Stimulated activated naive B cell treated with anti-CD40 and anti-IgM and Interleukin-4, amounts not matched to agents 10 μg/mL and 1 μg/mL and 100 μg/mL, for 72 hours (primary cell): ENCODE data around the gene GPR132.

ENCODE experiments used
- ATAC-seq, 2 donors: fragments of 150-1000 bp; cut with Tn5 transposase; replicated peaks; 2 replicates each; pipeline ENCODE4 v1.10.0; 2021; ENCODE audit warnings: moderate library complexity in 1 of 2
- DNase-seq: peaks from one replicate; pipeline ENCODE4 v3.0.0; 2021
- H3K27ac Mint-ChIP-seq: one replicate; pipeline ENCODE4 v1.8.0; 2022; ENCODE audit warnings: mild to moderate bottlenecking, mixed read lengths
- H3K27me3 Mint-ChIP-seq, 2 donors: one replicate each; pipeline ENCODE4 v1.8.0; 2022; ENCODE audit warnings: mixed read lengths in 2 of 2
- H3K36me3 Mint-ChIP-seq, 2 donors: one replicate each; pipeline ENCODE4 v1.8.0; 2022; ENCODE audit warnings: mixed read lengths in 2 of 2, mild to moderate bottlenecking in 1 of 2
- H3K4me1 Mint-ChIP-seq, 2 donors: one replicate each; pipeline ENCODE4 v1.8.0; 2022; ENCODE audit warnings: mixed read lengths in 2 of 2, mild to moderate bottlenecking in 1 of 2
- H3K4me3 Mint-ChIP-seq, 2 donors: one replicate each; pipeline ENCODE4 v1.8.0; 2022; ENCODE audit warnings: mild to moderate bottlenecking in 2 of 2, mixed read lengths in 2 of 2, moderate library complexity in 1 of 2
- H3K9me3 Mint-ChIP-seq, 2 donors: one replicate each; pipeline ENCODE4 v1.8.0; 2022; ENCODE audit warnings: mixed read lengths in 2 of 2, mild to moderate bottlenecking in 1 of 2

The GPR132 gene

DNA sequence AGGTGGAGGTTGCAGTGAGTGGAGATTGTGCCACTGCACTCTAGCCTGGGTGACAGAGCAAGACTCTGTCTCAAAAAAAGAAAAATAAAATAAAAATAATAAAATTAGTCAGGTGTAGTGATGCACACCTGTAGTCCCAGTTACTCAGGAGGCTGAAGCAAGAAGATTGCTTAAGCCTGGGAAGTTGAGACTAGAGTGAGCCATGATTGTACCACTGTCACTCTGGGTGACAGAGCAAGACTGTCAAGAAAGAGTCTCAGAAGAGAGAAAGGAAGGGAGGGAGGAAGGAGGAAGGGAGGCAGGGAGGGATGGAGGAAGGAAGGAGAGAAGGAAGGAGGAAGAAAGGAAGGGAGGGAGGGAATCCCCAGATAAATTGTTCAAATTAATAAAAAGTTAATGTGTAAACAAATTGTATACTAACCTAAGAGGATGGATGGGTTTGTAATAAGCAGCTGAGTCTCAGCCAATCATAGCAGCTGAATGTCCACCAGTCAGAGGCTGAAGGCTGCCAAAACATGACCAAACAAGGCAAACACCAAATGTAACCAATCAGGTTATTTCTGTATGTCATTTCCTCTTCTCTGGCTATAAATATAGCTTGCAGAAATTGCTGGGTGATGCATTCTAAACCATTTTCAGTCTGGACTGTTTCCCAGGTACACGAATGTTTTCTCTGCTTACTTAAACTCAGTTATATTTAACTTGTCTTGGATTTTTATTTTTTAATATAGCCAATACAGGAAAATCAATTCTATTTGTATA, 38.2 kb downstream of the GPR132 start:
- no peak overlapping the region for H3K4me3 Mint-ChIP-seq
- peak in 1 of 2 donors; percentile 27 for ATAC-seq
- H3K27ac Mint-ChIP-seq: no peak overlapping the region

DNA sequence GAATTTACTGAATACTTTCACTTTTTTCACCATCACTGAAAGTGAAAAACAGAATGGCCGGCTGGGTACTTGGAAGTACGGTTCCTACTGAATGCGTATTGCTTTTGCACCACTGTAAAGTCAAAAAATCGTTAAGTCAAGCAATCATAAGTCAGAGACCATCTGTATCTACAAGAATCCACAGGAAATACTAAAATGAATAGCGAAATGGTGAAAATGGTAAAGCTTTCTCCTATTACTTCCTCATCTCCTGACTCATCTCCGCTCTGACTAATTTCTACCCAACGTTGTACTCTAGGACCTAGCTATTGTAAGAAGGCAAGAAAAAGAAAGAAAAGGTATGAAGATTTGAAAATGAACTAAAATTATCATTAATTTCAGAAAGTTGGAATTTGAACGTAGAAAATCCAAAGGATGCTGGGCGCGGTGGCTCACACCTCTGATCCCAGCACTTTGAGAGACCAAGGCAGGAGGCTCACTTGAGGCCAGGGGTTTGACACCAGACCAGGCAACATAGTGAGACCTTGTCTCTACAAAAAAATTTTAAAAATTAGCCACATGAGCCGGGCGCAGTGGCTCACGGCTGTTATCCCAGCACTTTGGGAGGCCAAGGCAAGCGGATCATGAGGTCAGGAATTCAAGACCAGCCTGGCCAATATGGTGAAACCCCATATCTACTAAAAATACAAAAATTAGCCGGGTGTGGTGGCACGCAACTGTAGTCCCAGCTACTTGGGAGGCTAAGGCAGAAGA, 39.0 kb downstream of the GPR132 start:
- Mint-ChIP-seq H3K36me3 (peaks cover 6 to 25% of the 10 kb centered on the region in 2 donors), H3K4me3 (no peak overlapping the region), H3K27ac (peak overlapping the region; percentile 56), H3K4me1 (peaks cover 18 to 41% of the 10 kb centered on the region in 2 donors), H3K27me3 (no peaks in the 10 kb centered on the region), H3K9me3 (peaks cover 0 to 2% of the 10 kb centered on the region in 2 donors)
- ATAC-seq (peak; percentile 13 to 41), DNase-seq (no peak)

More for the DNA sequence above, 38.2 kb downstream of the GPR132 start:
- peaks cover 13 to 35% of the 10 kb centered on the region in 2 donors for H3K4me1 Mint-ChIP-seq
- no peak for DNase-seq
- no peaks in the 10 kb centered on the region for H3K27me3 Mint-ChIP-seq
- peaks cover 0 to 2% of the 10 kb centered on the region in 2 donors for H3K9me3 Mint-ChIP-seq
- peaks cover 2 to 19% of the 10 kb centered on the region in 2 donors for H3K36me3 Mint-ChIP-seq

DNA sequence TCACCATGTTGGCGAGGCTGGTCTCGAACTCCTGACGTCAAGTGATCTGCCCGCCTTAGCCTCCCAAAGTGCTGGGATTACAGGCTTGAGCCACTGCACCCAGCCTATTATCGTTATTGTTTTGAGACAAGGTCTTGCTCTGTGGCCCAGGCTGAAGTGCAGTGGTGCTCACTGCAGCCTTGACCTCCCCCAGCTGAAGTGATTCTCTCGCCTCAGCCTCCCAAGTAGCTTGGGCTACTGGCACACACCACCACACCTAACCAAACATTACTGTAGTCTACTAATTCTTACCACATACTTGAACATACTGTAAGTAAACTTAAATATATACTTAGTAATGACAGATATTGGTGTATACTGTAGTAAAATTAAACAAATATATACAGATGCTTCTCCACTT, 39.8 kb downstream of the GPR132 start:
- Mint-ChIP-seq H3K27ac (peak overlapping the region; percentile 69), H3K4me3 (no peak overlapping the region), H3K4me1 (peaks cover 18 to 36% of the 10 kb centered on the region in 2 donors), H3K36me3 (peaks cover 6 to 25% of the 10 kb centered on the region in 2 donors), H3K27me3 (no peaks in the 10 kb centered on the region), H3K9me3 (peaks cover 0 to 2% of the 10 kb centered on the region in 2 donors)
- DNase-seq (no peak), ATAC-seq (no peak)

DNA sequence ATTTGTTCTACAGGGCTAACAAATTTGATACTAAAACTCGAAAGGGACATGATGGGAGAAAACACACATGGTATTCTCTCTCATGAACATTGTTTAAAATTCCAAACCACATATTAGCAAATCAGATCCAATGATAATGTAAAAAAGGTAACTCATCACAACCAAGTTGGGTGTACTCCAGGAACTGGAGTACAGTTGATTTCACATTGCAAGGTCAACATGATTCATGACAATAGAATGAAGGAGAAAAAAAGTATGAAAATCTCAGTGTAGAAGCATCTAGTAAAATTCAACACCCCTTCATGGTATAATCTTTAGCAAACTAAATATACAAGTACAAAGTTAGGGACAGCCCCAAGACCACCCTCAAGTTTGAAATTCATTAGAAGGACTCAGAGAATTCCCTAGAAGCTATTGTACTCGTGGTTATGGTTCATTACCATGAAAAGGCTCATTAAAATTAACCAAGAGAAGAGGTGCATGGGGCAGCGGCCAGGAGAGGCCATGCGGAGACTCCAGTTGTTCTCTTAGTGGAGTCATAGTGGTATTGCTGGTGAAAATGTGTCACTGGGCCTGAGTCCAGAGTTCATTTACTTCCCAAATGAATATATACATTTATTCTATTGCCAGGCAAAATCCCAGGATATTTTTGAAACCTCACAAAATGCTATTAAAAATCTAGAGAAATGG, 41.3 kb downstream of the GPR132 start:
- peaks cover 22 to 41% of the 10 kb centered on the region in 2 donors for H3K4me1 Mint-ChIP-seq
- H3K4me3 Mint-ChIP-seq: no peak overlapping the region
- peaks cover 0 to 2% of the 10 kb centered on the region in 2 donors for H3K9me3 Mint-ChIP-seq
- ATAC-seq (no peak), DNase-seq (no peak)
- no peaks in the 10 kb centered on the region for H3K27me3 Mint-ChIP-seq
- no peak overlapping the region for H3K27ac Mint-ChIP-seq
- H3K36me3 Mint-ChIP-seq: peaks cover 8 to 25% of the 10 kb centered on the region in 2 donors

DNA sequence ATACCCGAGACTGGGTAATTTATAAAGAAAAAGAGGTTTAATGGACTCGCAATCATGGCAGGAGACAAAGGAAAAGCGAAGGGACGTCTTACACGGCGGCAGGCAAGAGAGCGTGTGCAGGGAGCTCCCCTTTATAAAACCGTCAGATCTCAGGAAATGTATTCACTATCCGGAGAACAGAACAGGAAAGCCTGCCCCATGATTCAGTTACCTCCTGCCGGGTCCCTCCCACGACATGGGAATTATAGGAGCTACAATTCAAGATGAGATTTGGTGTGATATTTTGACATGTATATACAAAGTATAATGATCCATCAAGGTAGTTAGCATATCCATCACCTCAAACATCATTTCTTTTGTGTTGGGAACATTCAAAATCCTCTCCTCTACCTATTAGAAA, 42.1 kb downstream of the GPR132 start:
- H3K4me1 Mint-ChIP-seq: peaks cover 23 to 45% of the 10 kb centered on the region in 2 donors
- ATAC-seq: no peak
- H3K27ac Mint-ChIP-seq: no peak overlapping the region

DNA sequence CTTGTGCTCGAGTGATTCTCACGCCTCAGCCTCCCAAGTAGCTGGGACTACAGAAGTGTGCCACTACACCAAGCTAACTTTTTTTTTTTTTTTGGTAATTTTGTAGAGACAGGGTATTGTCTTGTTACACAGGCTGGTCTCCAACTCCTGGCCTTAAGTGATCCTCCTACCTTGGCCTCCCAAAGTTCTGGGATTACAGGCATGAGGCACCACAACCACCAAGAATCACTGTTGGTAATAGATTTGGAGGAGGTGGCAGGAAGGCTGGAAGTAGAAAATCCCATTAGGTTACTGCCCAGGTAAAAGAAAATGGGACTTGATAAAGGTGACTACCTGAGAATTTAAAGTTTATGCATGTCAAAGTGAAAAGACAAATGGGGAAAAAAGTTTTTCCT, 43.0 kb downstream of the GPR132 start:
- Mint-ChIP-seq H3K4me1 (peaks cover 23 to 45% of the 10 kb centered on the region in 2 donors), H3K27me3 (no peaks in the 10 kb centered on the region), H3K27ac (no peak overlapping the region), H3K9me3 (peaks cover 0 to 2% of the 10 kb centered on the region in 2 donors), H3K4me3 (peak overlapping the region; percentile 95 to 99), H3K36me3 (peaks cover 10 to 27% of the 10 kb centered on the region in 2 donors)
- ATAC-seq: no peak
- DNase-seq: no peak

More for the DNA sequence above, 42.1 kb downstream of the GPR132 start:
- H3K9me3 Mint-ChIP-seq: peaks cover 0 to 2% of the 10 kb centered on the region in 2 donors
- DNase-seq: no peak
- H3K4me3 Mint-ChIP-seq: no peak overlapping the region
- no peaks in the 10 kb centered on the region for H3K27me3 Mint-ChIP-seq
- H3K36me3 Mint-ChIP-seq: peaks cover 9 to 27% of the 10 kb centered on the region in 2 donors

DNA sequence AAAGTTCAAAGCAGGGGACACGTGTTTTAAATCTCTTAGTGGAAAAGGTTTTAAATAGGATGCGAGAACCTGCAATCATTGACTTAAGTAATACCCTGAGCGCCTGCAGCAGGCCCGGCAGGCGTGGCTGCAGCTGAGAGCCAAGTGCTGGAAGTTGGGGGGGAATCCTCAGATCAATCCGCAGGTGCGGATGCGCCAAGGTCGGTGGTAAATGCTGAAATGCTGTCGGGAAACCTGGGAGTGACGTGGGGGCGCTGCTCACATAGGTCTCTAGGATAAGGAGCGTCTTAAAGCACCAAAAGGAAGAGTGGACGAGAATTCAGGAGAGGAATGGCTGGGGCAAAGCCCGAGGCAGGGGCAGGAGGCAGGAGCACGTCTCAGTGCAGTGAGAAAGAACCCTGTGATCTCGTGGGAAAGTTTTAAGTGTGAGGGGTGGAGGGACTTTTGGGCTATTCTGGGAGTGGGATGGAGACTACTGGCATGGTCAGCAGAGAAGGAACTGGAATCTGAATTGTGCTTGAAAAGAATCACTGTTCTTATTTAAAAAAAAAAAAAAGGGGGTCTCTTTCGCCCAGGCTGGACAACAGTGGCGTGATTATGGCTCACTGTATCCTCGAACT, 43.5 kb downstream of the GPR132 start:
- Mint-ChIP-seq H3K9me3 (peaks cover 0 to under 1% of the 10 kb centered on the region in 2 donors), H3K27me3 (no peaks in the 10 kb centered on the region), H3K36me3 (peaks cover 9 to 26% of the 10 kb centered on the region in 2 donors), H3K4me1 (peaks cover 21 to 44% of the 10 kb centered on the region in 2 donors), H3K4me3 (peak overlapping the region; percentile 95 to 99), H3K27ac (peak overlapping the region; percentile 96)
- peak; percentile 3 for ATAC-seq
- DNase-seq: no peak

DNA sequence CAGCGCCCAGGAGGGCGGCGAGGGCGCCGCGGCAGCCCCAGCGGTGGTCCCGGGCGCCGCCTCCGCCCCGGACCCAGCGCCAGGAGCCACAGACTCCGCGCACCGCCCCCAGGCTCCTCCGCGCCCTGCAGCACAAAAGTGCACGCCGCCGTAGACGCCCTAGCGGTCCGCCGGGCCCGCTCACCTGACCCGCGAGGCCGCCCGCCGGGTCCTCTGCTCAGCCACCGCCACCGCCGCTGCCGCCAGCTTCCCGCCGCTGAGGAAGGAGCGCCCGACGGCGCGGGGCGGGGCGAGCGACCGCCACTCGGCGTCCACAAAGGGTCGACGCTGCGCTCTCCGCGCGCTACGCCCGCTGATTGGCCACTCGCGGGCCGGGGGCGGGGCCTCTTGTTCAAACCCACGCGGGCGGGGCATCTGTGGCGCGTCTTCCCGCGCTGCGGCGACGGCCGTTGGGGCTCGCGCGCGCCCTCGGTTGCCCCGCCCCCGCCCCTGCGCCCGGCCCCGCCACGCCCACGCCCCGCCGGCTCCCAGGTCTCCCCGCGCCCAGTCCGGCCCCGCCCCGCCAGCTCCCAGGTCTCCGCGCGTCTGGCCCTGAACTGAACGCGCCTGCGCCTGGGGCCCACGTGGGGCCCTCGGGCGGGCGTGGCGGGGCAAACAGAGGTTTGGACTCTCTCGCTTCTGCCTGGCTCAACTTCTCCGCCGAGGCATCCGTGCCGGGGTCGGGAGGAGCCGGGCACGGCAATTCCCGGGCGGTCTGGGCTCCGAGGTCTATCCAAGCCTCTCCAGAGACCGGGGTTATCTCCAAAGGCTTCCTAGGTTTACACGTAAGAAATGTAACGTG, 44.2 kb downstream of the GPR132 start, which contains the start of gene CDCA4:
TSS of gene CDCA4 (minus strand) at position 269 of the 841 bp plus-strand sequence. CDS start 9,154 bp downstream, outside the sequence.
- peaks cover 16 to 32% of the 10 kb centered on the region in 2 donors for H3K36me3 Mint-ChIP-seq
- ATAC-seq: peak; percentile 85 to 88
- peak; percentile 96 for DNase-seq
- peak within 1 kb of the TSS; percentile 96 for H3K27ac Mint-ChIP-seq
- no peaks in the 10 kb centered on the region for H3K27me3 Mint-ChIP-seq
- H3K4me3 Mint-ChIP-seq: peak within 1 kb of the TSS; percentile 95 to 99
- no peaks in the 10 kb centered on the region for H3K9me3 Mint-ChIP-seq
- peaks cover 25 to 50% of the 10 kb centered on the region in 2 donors for H3K4me1 Mint-ChIP-seq

DNA sequence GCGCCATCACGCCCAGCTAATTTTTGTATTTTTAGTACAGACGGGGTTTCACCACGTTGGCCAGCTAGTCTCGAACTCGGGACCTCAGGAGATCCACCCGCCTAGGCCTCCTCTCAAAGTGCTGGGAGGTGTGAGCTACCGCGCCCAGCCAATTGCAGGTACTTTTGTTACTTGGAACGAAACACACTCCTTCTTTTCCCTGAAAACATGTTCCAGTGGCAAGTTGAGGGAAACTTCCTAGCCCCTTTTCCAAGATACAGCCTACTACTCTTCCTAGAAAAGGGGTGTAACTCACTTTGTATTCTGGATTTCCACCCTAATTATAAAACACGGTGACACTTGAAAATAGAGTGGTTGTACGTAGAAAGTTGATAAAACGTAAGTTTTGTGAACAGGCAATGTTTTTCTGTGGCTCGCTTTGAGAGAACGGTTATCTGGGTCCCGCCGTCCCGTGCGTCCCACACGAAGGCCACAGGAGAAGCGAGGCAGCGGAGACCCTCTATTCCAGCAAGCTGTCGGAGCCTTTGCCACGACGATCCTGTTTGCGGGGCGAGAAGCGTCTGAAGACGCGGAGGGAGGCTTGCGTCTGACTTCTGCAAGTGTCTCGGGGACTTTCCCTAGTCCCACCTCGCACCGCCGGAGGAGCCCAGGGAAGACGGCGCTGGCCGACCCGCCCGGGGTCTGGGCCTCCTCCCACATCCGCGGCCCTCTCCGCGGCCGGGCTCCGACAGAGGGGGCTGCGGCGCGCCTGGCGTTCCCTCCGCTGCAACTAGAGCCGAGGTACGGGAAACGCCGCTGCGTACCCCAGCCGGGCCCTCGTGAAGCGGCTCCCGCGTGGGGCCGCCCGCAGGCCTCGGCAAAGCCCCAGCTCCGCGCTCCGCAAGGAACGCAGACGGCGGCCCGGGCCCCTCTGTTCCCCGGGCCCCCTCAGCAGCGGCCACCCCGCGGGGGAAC, 45.1 kb downstream of the GPR132 start:
- Mint-ChIP-seq H3K4me1 (peaks cover 28 to 58% of the 10 kb centered on the region in 2 donors), H3K27me3 (no peaks in the 10 kb centered on the region), H3K27ac (peak overlapping the region; percentile 88), H3K36me3 (peaks cover 19 to 37% of the 10 kb centered on the region in 2 donors), H3K4me3 (peak overlapping the region; percentile 87 to 88), H3K9me3 (no peaks in the 10 kb centered on the region)
- ATAC-seq: peak; percentile 40 to 41
- DNase-seq: peak; percentile 37

DNA sequence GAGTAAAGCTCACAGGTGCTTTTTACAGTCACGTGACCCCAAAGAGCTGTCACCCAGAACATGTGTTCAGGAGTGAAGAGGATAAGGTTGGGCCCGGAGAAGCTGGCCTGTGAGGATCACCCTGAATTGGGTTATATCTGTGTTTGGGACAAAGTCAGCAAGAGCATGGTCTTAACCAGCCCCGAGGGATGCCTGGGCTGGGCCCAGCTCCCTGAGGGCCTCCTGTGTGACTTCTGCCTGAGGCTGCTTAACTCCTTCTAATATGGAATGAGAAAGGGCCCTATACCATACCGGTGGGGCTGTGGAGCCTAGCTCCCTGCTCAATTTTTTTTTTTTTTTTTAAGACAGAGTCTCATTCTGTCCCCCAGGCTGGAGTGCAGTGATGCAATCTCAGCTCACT, 46.8 kb downstream of the GPR132 start:
- no peak for ATAC-seq
- Mint-ChIP-seq H3K27ac (no peak overlapping the region), H3K4me3 (no peak overlapping the region)

DNA sequence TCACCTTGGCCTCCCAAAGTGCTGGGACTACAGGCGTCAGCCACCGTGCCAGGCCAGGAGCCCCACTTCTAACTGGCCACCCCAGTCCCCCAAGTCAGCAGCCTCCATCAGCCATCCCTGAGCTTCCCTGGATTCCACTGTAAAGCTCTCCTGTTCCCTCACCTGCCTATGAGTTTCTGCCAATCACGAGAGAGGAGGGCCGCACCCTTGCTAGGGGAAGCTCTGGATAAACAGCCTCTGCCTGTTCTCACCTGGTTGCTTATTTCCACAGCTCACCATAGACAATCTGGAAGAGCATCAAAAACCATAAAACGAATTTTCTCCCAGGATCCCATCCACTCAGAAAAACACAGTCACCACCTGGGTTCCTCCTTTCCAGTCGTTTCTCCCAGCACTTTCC, 49.3 kb downstream of the GPR132 start:
- Mint-ChIP-seq H3K27me3 (no peaks in the 10 kb centered on the region), H3K9me3 (no peaks in the 10 kb centered on the region)

More for the DNA sequence above, 46.8 kb downstream of the GPR132 start:
- Mint-ChIP-seq H3K36me3 (peaks cover 19 to 32% of the 10 kb centered on the region in 2 donors), H3K9me3 (no peaks in the 10 kb centered on the region), H3K4me1 (peaks cover 34 to 65% of the 10 kb centered on the region in 2 donors), H3K27me3 (no peaks in the 10 kb centered on the region)
- DNase-seq: no peak

DNA sequence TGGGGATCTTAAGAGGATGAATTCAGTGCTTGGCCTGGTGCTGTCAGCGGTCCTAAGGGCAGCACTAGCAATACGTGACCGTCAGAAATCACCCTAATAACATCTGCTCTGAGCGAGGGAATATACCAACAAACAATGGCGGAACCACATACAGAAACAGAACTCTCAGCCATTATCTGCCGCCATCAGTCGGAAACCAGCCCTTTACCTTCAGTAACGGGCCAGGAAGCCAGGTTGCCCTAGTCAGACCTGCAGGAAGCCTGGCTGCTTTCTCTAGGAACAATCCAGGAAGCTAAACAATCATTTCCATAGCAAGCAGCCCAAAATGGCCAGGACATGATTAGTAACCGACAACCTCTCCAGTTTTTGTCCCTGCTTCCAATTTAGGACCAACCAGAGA, 50.0 kb downstream of the GPR132 start:
- peaks cover 32 to 51% of the 10 kb centered on the region in 2 donors for H3K4me1 Mint-ChIP-seq
- no peak overlapping the region for H3K27ac Mint-ChIP-seq
- H3K27me3 Mint-ChIP-seq: no peaks in the 10 kb centered on the region
- H3K4me3 Mint-ChIP-seq: no peak overlapping the region
- H3K9me3 Mint-ChIP-seq: no peaks in the 10 kb centered on the region
- ATAC-seq: no peak
- peaks cover 26 to 29% of the 10 kb centered on the region in 2 donors for H3K36me3 Mint-ChIP-seq
- DNase-seq: no peak

More for the DNA sequence above, 49.3 kb downstream of the GPR132 start:
- H3K27ac Mint-ChIP-seq: peak overlapping the region; percentile 67
- DNase-seq (no peak), ATAC-seq (no peak)
- peaks cover 26 to 29% of the 10 kb centered on the region in 2 donors for H3K36me3 Mint-ChIP-seq
- peaks cover 32 to 51% of the 10 kb centered on the region in 2 donors for H3K4me1 Mint-ChIP-seq
- no peak overlapping the region for H3K4me3 Mint-ChIP-seq
